H1 (cell line): ENCODE measurements around the gene DAND5. TPM values are rescaled to one million over a fixed set of nuclear protein-coding genes. Genes with fewer than 3 reads are reported as not detected.
"Not testable (repeated sequence)": the region's sequence is repeated elsewhere in the genome, so short reads cannot be mapped to it uniquely, and the experiment has no call there.

ENCODE experiments used
- CTCF ChIA-PET: fragments of 300-600 bp; sonication (Branson Sonifier 250); formaldehyde crosslinking; loops from one replicate; lab custom pipeline; 2021; ENCODE audit not compliant: partially characterized antibody; lab: Charles Lee
- POLR2A ChIA-PET: fragments of 300-600 bp; sonication (Branson Sonifier 250); formaldehyde crosslinking; loops from one replicate; lab custom pipeline; 2021; ENCODE audit warnings: inconsistent platforms; ENCODE audit not compliant: partially characterized antibody; lab: Charles Lee
- DNase-seq, 2 experiments: peaks; one replicate each; pipeline versions ENCODE4 v3.0.0 to v3.0.0-alpha.2; 2010 to 2022; ENCODE audit warnings: low spot score in 2 of 2, low read depth in 1 of 2, mixed read lengths in 1 of 2
- FAIRE-seq: peaks from 2 replicates; lab custom pipeline; 2011; peaks lifted over from hg19 to GRCh38; lab: Jason Lieb, UNC
- H2AFZ ChIP-seq: 2 replicates; pipeline ENCODE4 v1.8.1; 2012; ENCODE audit warnings: low read length, inconsistent platforms
- H2AK5ac ChIP-seq: 2 replicates; pipeline ENCODE4 v1.6.1; 2013; ENCODE audit warnings: low read depth, low read length
- H2BK120ac ChIP-seq: replicated peaks from 2 replicates; pipeline ENCODE3; 2013; ENCODE audit warnings: low read depth, low read length, inconsistent platforms
- H2BK12ac ChIP-seq: 2 replicates; pipeline ENCODE4 v1.6.1; 2013; ENCODE audit warnings: low read depth, low read length
- H2BK15ac ChIP-seq: 2 replicates; pipeline ENCODE4 v1.6.1; 2013; ENCODE audit warnings: low read length
- H2BK20ac ChIP-seq: 2 replicates; pipeline ENCODE4 v1.6.1; 2013; ENCODE audit warnings: low read length
- H2BK5ac ChIP-seq: 2 replicates; pipeline ENCODE4 v1.6.1; 2013; ENCODE audit warnings: low read depth, low read length
- H3K14ac ChIP-seq: 2 replicates; pipeline ENCODE4 v1.6.1; 2013; ENCODE audit warnings: inconsistent platforms; ENCODE audit not compliant: insufficient read length
- H3K18ac ChIP-seq: 2 replicates; pipeline ENCODE4 v1.6.1; 2013; ENCODE audit warnings: low read length; ENCODE audit errors: extremely low read depth
- H3K23ac ChIP-seq: 2 replicates; pipeline ENCODE4 v1.6.1; 2013; ENCODE audit warnings: inconsistent platforms; ENCODE audit not compliant: insufficient read length
- H3K23me2 ChIP-seq: 2 replicates; pipeline ENCODE4 v1.6.1; 2013; ENCODE audit warnings: low read depth, low read length
- H3K27ac ChIP-seq: 2 replicates; pipeline ENCODE4 v1.6.1; 2011; ENCODE audit warnings: low read depth, low read length, inconsistent platforms
- H3K27me3 ChIP-seq, 4 experiments: replicated peaks in 1 of 4; 1 replicate in 1 of 4; 2 replicates in 3 of 4; pipeline versions ENCODE4 v1.6.1 to v1.8.1; 2011 to 2013; ENCODE audit warnings: low read length in 3 of 4, mild to moderate bottlenecking in 3 of 4, inconsistent platforms in 2 of 4, mixed read lengths in 2 of 4, moderate library complexity in 1 of 4; ENCODE audit not compliant: control insufficient read depth in 3 of 4, insufficient read depth in 3 of 4; ENCODE audit errors: extremely low read depth in 1 of 4
- H3K36me3 ChIP-seq, 4 experiments: 2 replicates each; pipeline versions ENCODE4 v1.6.1 to v1.8.1; 2011 to 2013; ENCODE audit warnings: mild to moderate bottlenecking in 4 of 4, low read length in 3 of 4, moderate library complexity in 2 of 4, control low read depth in 1 of 4, inconsistent platforms in 1 of 4; ENCODE audit not compliant: insufficient read depth in 4 of 4, control insufficient read depth in 2 of 4
- H3K4ac ChIP-seq: replicated peaks from 2 replicates; pipeline ENCODE3; 2013; ENCODE audit warnings: low read length, low read depth, mixed read lengths, inconsistent platforms; ENCODE audit not compliant: insufficient read length
- H3K4me1 ChIP-seq, 4 experiments: replicated peaks in 1 of 4; 1 replicate in 1 of 4; 2 replicates in 3 of 4; pipeline versions ENCODE4 v1.6.1 to v1.8.1; 2011 to 2013; ENCODE audit warnings: low read length in 3 of 4, inconsistent platforms in 2 of 4, mixed read lengths in 1 of 4; ENCODE audit not compliant: insufficient read depth in 4 of 4, control insufficient read depth in 3 of 4
- H3K4me2 ChIP-seq, 2 experiments: 2 replicates each; pipeline versions ENCODE4 v1.6.1 to v1.8.1; 2011 to 2013; ENCODE audit warnings: low read depth in 2 of 2, low read length in 2 of 2, control low read depth in 1 of 2, inconsistent platforms in 1 of 2, mild to moderate bottlenecking in 1 of 2; ENCODE audit not compliant: insufficient read depth in 1 of 2
- H3K4me3 ChIP-seq, 4 experiments: fragments of 200-600, 300-600 bp in 1 of 4; sonication (generic), shearing (Covaris generic), sonication (Bioruptor Twin) in 1 of 4; 2 replicates each; pipeline versions ENCODE4 v1.5.1 to v1.8.1; 2011 to 2016; ENCODE audit warnings: low read length in 4 of 4, low read depth in 3 of 4, control low read depth in 2 of 4, inconsistent platforms in 2 of 4, mild to moderate bottlenecking in 2 of 4, mixed read lengths in 1 of 4, moderate library complexity in 1 of 4; ENCODE audit not compliant: insufficient read depth in 2 of 4; ENCODE audit errors: extremely low read depth in 1 of 4
- H3K56ac ChIP-seq: replicated peaks from 2 replicates; pipeline ENCODE3; 2013; ENCODE audit warnings: low read depth, mild to moderate bottlenecking, mixed read lengths, low read length, inconsistent platforms; ENCODE audit not compliant: insufficient read length
- H3K79me1 ChIP-seq: 2 replicates; pipeline ENCODE4 v1.6.1; 2013; ENCODE audit warnings: low read depth, low read length, control low read depth
- H3K79me2 ChIP-seq, 2 experiments: 2 replicates each; pipeline versions ENCODE4 v1.6.1 to v1.8.1; 2012 to 2013; ENCODE audit warnings: low read length in 2 of 2, mild to moderate bottlenecking in 2 of 2, inconsistent platforms in 1 of 2; ENCODE audit not compliant: insufficient read depth in 2 of 2, control insufficient read depth in 1 of 2
- H3K9ac ChIP-seq, 4 experiments: replicated peaks in 1 of 4; 1 replicate in 1 of 4; 2 replicates in 3 of 4; pipeline versions ENCODE4 v1.6.1 to v1.8.1; 2011 to 2013; ENCODE audit warnings: low read depth in 3 of 4, low read length in 3 of 4, control low read depth in 2 of 4, mild to moderate bottlenecking in 2 of 4, moderate library complexity in 2 of 4, inconsistent platforms in 1 of 4; ENCODE audit errors: extremely low read depth in 1 of 4
- H3K9me3 ChIP-seq, 2 experiments: 2 replicates each; pipeline versions ENCODE4 v1.6.1 to v1.8.1; 2012 to 2013; ENCODE audit warnings: mild to moderate bottlenecking in 2 of 2, moderate library complexity in 2 of 2, control low read depth in 1 of 2, inconsistent platforms in 1 of 2, low read depth in 1 of 2, low read length in 1 of 2, mixed read lengths in 1 of 2; ENCODE audit not compliant: insufficient read depth in 2 of 2
- H4K20me1 ChIP-seq, 2 experiments: replicated peaks in 1 of 2; 2 replicates each; pipeline versions ENCODE3 to v1.8.1; 2011 to 2013; ENCODE audit warnings: inconsistent platforms in 2 of 2, low read length in 2 of 2, mild to moderate bottlenecking in 1 of 2; ENCODE audit not compliant: insufficient read depth in 2 of 2, control insufficient read depth in 1 of 2
- H4K5ac ChIP-seq: 2 replicates; pipeline ENCODE4 v1.6.1; 2013; ENCODE audit warnings: low read length, low read depth, mixed read lengths, inconsistent platforms; ENCODE audit not compliant: insufficient read length
- H4K8ac ChIP-seq: 2 replicates; pipeline ENCODE4 v1.8.0; 2013; ENCODE audit warnings: mild to moderate bottlenecking, moderate library complexity, low read length, inconsistent platforms; ENCODE audit not compliant: insufficient read depth; ENCODE audit errors: extremely low read depth
- H4K91ac ChIP-seq: replicated peaks from 2 replicates; pipeline ENCODE3; 2013; ENCODE audit warnings: low read length, mixed read lengths, inconsistent platforms; ENCODE audit not compliant: insufficient read length
- WGBS, 2 experiments: shearing (Covaris generic) in 1 of 2; methylation state at CpG; one replicate each; pipeline versions ENCODE4 v1.1.6 to v1.1.7; 2013 to 2015; ENCODE audit warnings: low lambda C conversion rate in 2 of 2, mixed read lengths in 2 of 2, inconsistent platforms in 1 of 2, low coverage in 1 of 2, missing lambda C conversion rate in 1 of 2; ENCODE audit not compliant: insufficient replicate concordance in 2 of 2, insufficient coverage in 1 of 2, insufficient read length in 1 of 2; ENCODE audit errors: extremely low coverage in 1 of 2, missing lambda C conversion rate in 1 of 2; 5-methylcytosine and 5-hydroxymethylcytosine counted together
- polyA plus RNA-seq, 7 experiments: library from polyadenylated mRNA; depleted of rRNA in 3 of 7; stranded (reverse) in 5 of 7; unstranded in 2 of 7; fragments of >200 nt in 5 of 7; fragments of 200-250 nt in 2 of 7; gene quantifications; 1 replicate in 5 of 7; 2 replicates in 1 of 7; 4 replicates in 1 of 7; pipeline versions ENCODE4 v1.2.1 to v1.2.3, GENCODE V29; 2011 to 2013; ENCODE audit warnings: missing spikeins in 2 of 7, mixed read lengths in 2 of 7
- total RNA-seq: library from RNA; stranded (reverse); fragmentation: NEBNext Ultra II Directional; extraction: Animal tissue kit (Norgen Biotek cat#: 25700); gene quantifications from 2 replicates; pipeline ENCODE4 v1.2.1, GENCODE V29; 2021

DAND5 gene
- total and polyA plus RNA-seq, 2 of the 8 experiments (the other 6 are each of a cell fraction or from before 2014, with no cell fraction given): 0.14 to 0.17 TPM

GRCh38 chr19:12952050-12952449 lies 17.3 kb upstream of the DAND5 start:
- CTCF ChIA-PET: interaction anchor here (1.6 to 6.7 kb wide), 2 partner anchors 11 to 14 kb away, joined by 3 to 62 read pairs; no protein-coding TSS in a partner anchor
- H2AK5ac ChIP-seq, H4K20me1 ChIP-seq, H2BK15ac ChIP-seq, FAIRE-seq, H2BK20ac ChIP-seq, H3K4ac ChIP-seq, H3K79me1 ChIP-seq, H3K27me3 ChIP-seq, H3K4me2 ChIP-seq, H3K14ac ChIP-seq, H4K8ac ChIP-seq, H3K18ac ChIP-seq, H4K5ac ChIP-seq, H2BK120ac ChIP-seq, DNase-seq, H3K4me3 ChIP-seq, H2AFZ ChIP-seq, H2BK12ac ChIP-seq, H3K56ac ChIP-seq, H3K9me3 ChIP-seq, H3K4me1 ChIP-seq, H3K9ac ChIP-seq, H2BK5ac ChIP-seq, H3K23me2 ChIP-seq, H3K23ac ChIP-seq, H4K91ac ChIP-seq, H3K27ac ChIP-seq: not testable (repeated sequence)
- Histone ChIP-seq H3K36me3 (peaks cover 19 to 60% (median 32%) of the 10 kb centered on the region in 4 experiments), H3K79me2 (peaks cover 4 to 37% of the 10 kb centered on the region in 2 experiments; a peak in 3 of 4 replicates)
- WGBS, 2 experiments: 94% methylated on average over 6 of the region's 6 CpGs; no CpG with 5 or more reads in 1 of the 2 experiments
- POLR2A ChIA-PET: interaction anchor here (0.6 to 8.1 kb wide), 16 partner anchors 10 to 147 kb away, joined by 3 to 71 read pairs (median 6); partner anchors contain the start of genes CALR, FARSA, GCDH and KLF1
